HEK293 (cell line): ENCODE measurements around the gene TMEM134.
A peak's percentile ranks its signal among the peaks of the same experiment; 100 is the strongest.

Source experiments
- GLI4 ChIP-seq: fragments of 450-650 bp; formaldehyde crosslinking; IDR thresholded peaks from 2 replicates; pipeline ENCODE4 v1.5.1; 2016; ENCODE audit warnings: missing biosample characterization, missing genetic modification characterization
- HOXC10 ChIP-seq: sonication (generic); formaldehyde crosslinking; IDR thresholded peaks from 2 replicates; pipeline ENCODE4 v1.8.1; 2023; ENCODE audit warnings: mild to moderate bottlenecking, missing genetic modification reagents
- INSM2 ChIP-seq: fragments of 450-650 bp; formaldehyde crosslinking; IDR thresholded peaks from 2 replicates; pipeline ENCODE4 v1.5.1; 2016; ENCODE audit warnings: missing biosample characterization, missing genetic modification characterization
- KLF1 ChIP-seq: fragments of 450-650 bp; formaldehyde crosslinking; IDR thresholded peaks from 2 replicates; pipeline ENCODE4 v1.5.1; 2016; ENCODE audit warnings: missing biosample characterization, missing genetic modification characterization
- SP2 ChIP-seq: fragments of 450-650 bp; formaldehyde crosslinking; IDR thresholded peaks from 2 replicates; pipeline ENCODE4 v1.5.1; 2016; ENCODE audit warnings: missing biosample characterization, missing genetic modification characterization
- YY1 ChIP-seq: fragments of 450-650 bp; formaldehyde crosslinking; IDR thresholded peaks from 2 replicates; pipeline ENCODE4 v1.5.1; 2018; ENCODE audit warnings: missing biosample characterization, missing genetic modification characterization
- ZBTB17 ChIP-seq: fragments of 450-650 bp; formaldehyde crosslinking; IDR thresholded peaks from 2 replicates; pipeline ENCODE4 v1.5.1; 2016; ENCODE audit warnings: missing biosample characterization, missing genetic modification characterization
- ZBTB48 ChIP-seq: fragments of 450-650 bp; formaldehyde crosslinking; IDR thresholded peaks from 2 replicates; pipeline ENCODE4 v1.5.1; 2016; ENCODE audit warnings: missing biosample characterization, missing genetic modification characterization
- ZFP41 ChIP-seq: fragments of 450-650 bp; formaldehyde crosslinking; IDR thresholded peaks from 2 replicates; pipeline ENCODE4 v1.5.1; 2016; ENCODE audit warnings: missing biosample characterization, missing genetic modification characterization, borderline replicate concordance
- ZNF121 ChIP-seq: fragments of 450-650 bp; formaldehyde crosslinking; IDR thresholded peaks from 2 replicates; pipeline ENCODE4 v1.5.1; 2016; ENCODE audit warnings: missing biosample characterization, missing genetic modification characterization
- ZNF138 ChIP-seq: fragments of 450-650 bp; formaldehyde crosslinking; IDR thresholded peaks from 2 replicates; pipeline ENCODE4 v1.5.1; 2016; ENCODE audit warnings: missing biosample characterization, missing genetic modification characterization, borderline replicate concordance
- ZNF23 ChIP-seq: fragments of 450-650 bp; formaldehyde crosslinking; IDR thresholded peaks from 2 replicates; pipeline ENCODE4 v1.5.1; 2016; ENCODE audit warnings: missing biosample characterization, missing genetic modification characterization, borderline replicate concordance
- ZNF266 ChIP-seq: fragments of 450-650 bp; formaldehyde crosslinking; IDR thresholded peaks from 2 replicates; pipeline ENCODE4 v1.5.1; 2016; ENCODE audit warnings: missing biosample characterization, missing genetic modification characterization, low read depth
- ZNF404 ChIP-seq: fragments of 450-650 bp; formaldehyde crosslinking; IDR thresholded peaks from 2 replicates; pipeline ENCODE4 v1.5.1; 2017; ENCODE audit warnings: missing biosample characterization, missing genetic modification characterization
- ZNF433 ChIP-seq: fragments of 450-650 bp; formaldehyde crosslinking; IDR thresholded peaks from 2 replicates; pipeline ENCODE4 v1.5.1; 2016; ENCODE audit warnings: missing biosample characterization, missing genetic modification characterization, low read depth
- ZNF48 ChIP-seq: fragments of 450-650 bp; formaldehyde crosslinking; IDR thresholded peaks from 2 replicates; pipeline ENCODE4 v1.5.1; 2016; ENCODE audit warnings: missing biosample characterization, missing genetic modification characterization
- ZNF549 ChIP-seq: fragments of 450-650 bp; IDR thresholded peaks from 2 replicates; pipeline ENCODE4 v1.5.1; 2018; ENCODE audit warnings: missing biosample characterization, missing genetic modification characterization, mild to moderate bottlenecking, inconsistent platforms, moderate library complexity
- ZNF558 ChIP-seq: fragments of 450-650 bp; formaldehyde crosslinking; IDR thresholded peaks from 2 replicates; pipeline ENCODE4 v1.5.1; 2016; ENCODE audit warnings: missing biosample characterization, missing genetic modification characterization
- ZNF560 ChIP-seq: fragments of 450-650 bp; formaldehyde crosslinking; IDR thresholded peaks from 2 replicates; pipeline ENCODE4 v1.5.1; 2017; ENCODE audit warnings: missing biosample characterization, missing genetic modification characterization, borderline replicate concordance
- ZNF571 ChIP-seq: fragments of 450-650 bp; formaldehyde crosslinking; IDR thresholded peaks from 2 replicates; pipeline ENCODE4 v1.5.0; 2017; ENCODE audit warnings: missing biosample characterization, missing genetic modification characterization
- ZNF585B ChIP-seq: fragments of 450-650 bp; formaldehyde crosslinking; IDR thresholded peaks from 2 replicates; pipeline ENCODE4 v1.5.1; 2016; ENCODE audit warnings: missing biosample characterization, missing genetic modification characterization
- ZNF621 ChIP-seq: fragments of 450-650 bp; formaldehyde crosslinking; IDR thresholded peaks from 2 replicates; pipeline ENCODE4 v1.5.1; 2017; ENCODE audit warnings: missing biosample characterization, missing genetic modification characterization
- ZNF623 ChIP-seq: fragments of 450-650 bp; formaldehyde crosslinking; IDR thresholded peaks from 2 replicates; pipeline ENCODE4 v1.5.1; 2016; ENCODE audit warnings: missing biosample characterization, missing genetic modification characterization
- ZNF624 ChIP-seq: fragments of 450-650 bp; formaldehyde crosslinking; IDR thresholded peaks from 2 replicates; pipeline ENCODE4 v1.5.1; 2017; ENCODE audit warnings: missing biosample characterization, missing genetic modification characterization
- ZNF629 ChIP-seq: fragments of 450-650 bp; formaldehyde crosslinking; IDR thresholded peaks from 2 replicates; pipeline ENCODE4 v1.5.1; 2017; ENCODE audit warnings: missing biosample characterization, missing genetic modification characterization
- ZNF677 ChIP-seq: fragments of 450-650 bp; IDR thresholded peaks from 2 replicates; pipeline ENCODE4 v1.5.0; 2018; ENCODE audit warnings: missing biosample characterization, mild to moderate bottlenecking, missing genetic modification characterization, moderate library complexity
- TF ChIP-seq, protein P1 (sequence below): fragments of 450-650 bp; formaldehyde crosslinking; IDR thresholded peaks from 2 replicates; pipeline ENCODE4 v1.5.1; 2017; ENCODE audit warnings: missing biosample characterization, mild to moderate bottlenecking, missing genetic modification characterization, moderate library complexity
- TF ChIP-seq, protein P2 (sequence below): fragments of 450-650 bp; formaldehyde crosslinking; IDR thresholded peaks from 2 replicates; pipeline ENCODE4 v1.5.1; 2016; ENCODE audit warnings: missing biosample characterization, missing genetic modification characterization
- TF ChIP-seq, protein P3 (sequence below): fragments of 450-650 bp; formaldehyde crosslinking; IDR thresholded peaks from 2 replicates; pipeline ENCODE4 v1.5.1; 2016; ENCODE audit warnings: missing biosample characterization, missing genetic modification characterization

Gene TMEM134

GRCh38 chr11:67500484-67500821 is 31.4 kb upstream of the TMEM134 start (continued):
- TF ChIP-seq ZNF433 (tag by site-specific recombination): no peak
- no peak for TF ChIP-seq ZNF621 (tag by site-specific recombination)
- TF ChIP-seq ZNF623 (tag by site-specific recombination): no peak
- no peak for TF ChIP-seq ZNF549
- no peak for TF ChIP-seq ZNF558 (tag by site-specific recombination)
- 0 out of 2 replicates have a peak, but pooled peaks have one; percentile 10 for TF ChIP-seq SP2
- TF ChIP-seq, protein P1, sequence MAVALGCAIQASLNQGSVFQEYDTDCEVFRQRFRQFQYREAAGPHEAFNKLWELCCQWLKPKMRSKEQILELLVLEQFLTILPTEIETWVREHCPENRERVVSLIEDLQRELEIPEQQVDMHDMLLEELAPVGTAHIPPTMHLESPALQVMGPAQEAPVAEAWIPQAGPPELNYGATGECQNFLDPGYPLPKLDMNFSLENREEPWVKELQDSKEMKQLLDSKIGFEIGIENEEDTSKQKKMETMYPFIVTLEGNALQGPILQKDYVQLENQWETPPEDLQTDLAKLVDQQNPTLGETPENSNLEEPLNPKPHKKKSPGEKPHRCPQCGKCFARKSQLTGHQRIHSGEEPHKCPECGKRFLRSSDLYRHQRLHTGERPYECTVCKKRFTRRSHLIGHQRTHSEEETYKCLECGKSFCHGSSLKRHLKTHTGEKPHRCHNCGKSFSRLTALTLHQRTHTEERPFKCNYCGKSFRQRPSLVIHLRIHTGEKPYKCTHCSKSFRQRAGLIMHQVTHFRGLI (tag by site-specific recombination): no peak
- TF ChIP-seq ZNF48 (tag by site-specific recombination): no peak
- no peak for TF ChIP-seq HOXC10
- no peak for TF ChIP-seq ZNF624 (tag by site-specific recombination)
- TF ChIP-seq GLI4 (tag by site-specific recombination): no peak
- TF ChIP-seq ZNF560: no peak
- TF ChIP-seq ZNF404 (tag by site-specific recombination): no peak
- no peak for TF ChIP-seq ZNF629
- TF ChIP-seq ZNF121 (tag by site-specific recombination): no peak
- TF ChIP-seq ZNF571 (tag by site-specific recombination): no peak
- TF ChIP-seq, protein P2, sequence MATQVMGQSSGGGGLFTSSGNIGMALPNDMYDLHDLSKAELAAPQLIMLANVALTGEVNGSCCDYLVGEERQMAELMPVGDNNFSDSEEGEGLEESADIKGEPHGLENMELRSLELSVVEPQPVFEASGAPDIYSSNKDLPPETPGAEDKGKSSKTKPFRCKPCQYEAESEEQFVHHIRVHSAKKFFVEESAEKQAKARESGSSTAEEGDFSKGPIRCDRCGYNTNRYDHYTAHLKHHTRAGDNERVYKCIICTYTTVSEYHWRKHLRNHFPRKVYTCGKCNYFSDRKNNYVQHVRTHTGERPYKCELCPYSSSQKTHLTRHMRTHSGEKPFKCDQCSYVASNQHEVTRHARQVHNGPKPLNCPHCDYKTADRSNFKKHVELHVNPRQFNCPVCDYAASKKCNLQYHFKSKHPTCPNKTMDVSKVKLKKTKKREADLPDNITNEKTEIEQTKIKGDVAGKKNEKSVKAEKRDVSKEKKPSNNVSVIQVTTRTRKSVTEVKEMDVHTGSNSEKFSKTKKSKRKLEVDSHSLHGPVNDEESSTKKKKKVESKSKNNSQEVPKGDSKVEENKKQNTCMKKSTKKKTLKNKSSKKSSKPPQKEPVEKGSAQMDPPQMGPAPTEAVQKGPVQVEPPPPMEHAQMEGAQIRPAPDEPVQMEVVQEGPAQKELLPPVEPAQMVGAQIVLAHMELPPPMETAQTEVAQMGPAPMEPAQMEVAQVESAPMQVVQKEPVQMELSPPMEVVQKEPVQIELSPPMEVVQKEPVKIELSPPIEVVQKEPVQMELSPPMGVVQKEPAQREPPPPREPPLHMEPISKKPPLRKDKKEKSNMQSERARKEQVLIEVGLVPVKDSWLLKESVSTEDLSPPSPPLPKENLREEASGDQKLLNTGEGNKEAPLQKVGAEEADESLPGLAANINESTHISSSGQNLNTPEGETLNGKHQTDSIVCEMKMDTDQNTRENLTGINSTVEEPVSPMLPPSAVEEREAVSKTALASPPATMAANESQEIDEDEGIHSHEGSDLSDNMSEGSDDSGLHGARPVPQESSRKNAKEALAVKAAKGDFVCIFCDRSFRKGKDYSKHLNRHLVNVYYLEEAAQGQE: no peak
- TF ChIP-seq ZNF23 (tag by site-specific recombination): no peak
- TF ChIP-seq ZNF266 (tag by site-specific recombination): no peak
- TF ChIP-seq ZBTB48 (tag by site-specific recombination): no peak
- no peak for TF ChIP-seq ZFP41 (tag by site-specific recombination)
- TF ChIP-seq KLF1: peak; percentile 77
- TF ChIP-seq, protein P3, sequence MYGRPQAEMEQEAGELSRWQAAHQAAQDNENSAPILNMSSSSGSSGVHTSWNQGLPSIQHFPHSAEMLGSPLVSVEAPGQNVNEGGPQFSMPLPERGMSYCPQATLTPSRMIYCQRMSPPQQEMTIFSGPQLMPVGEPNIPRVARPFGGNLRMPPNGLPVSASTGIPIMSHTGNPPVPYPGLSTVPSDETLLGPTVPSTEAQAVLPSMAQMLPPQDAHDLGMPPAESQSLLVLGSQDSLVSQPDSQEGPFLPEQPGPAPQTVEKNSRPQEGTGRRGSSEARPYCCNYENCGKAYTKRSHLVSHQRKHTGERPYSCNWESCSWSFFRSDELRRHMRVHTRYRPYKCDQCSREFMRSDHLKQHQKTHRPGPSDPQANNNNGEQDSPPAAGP (tag by site-specific recombination): 0 out of 2 replicates have a peak, but pooled peaks have one; percentile 29
- no peak for TF ChIP-seq ZNF585B (tag by site-specific recombination)
- TF ChIP-seq ZBTB17 (tag by site-specific recombination): no peak
- TF ChIP-seq ZNF677 (tag by site-specific recombination): no peak
- TF ChIP-seq ZNF138 (tag by site-specific recombination): no peak
- TF ChIP-seq INSM2 (tag by site-specific recombination): no peak
- TF ChIP-seq YY1 (tag by site-specific recombination): no peak
